Measurements from ENCODE around the gene SOCS3. TPM values are rescaled to one million over a fixed set of nuclear protein-coding genes. Genes with fewer than 3 reads are reported as not detected.

The SOCS3 gene
- total RNA-seq, 1 donor from 2014 or later: 36.0 TPM

- no peak for DNase-seq (ENCODE audit: low read depth)
Observed at GRCh38 chr17:78368854-78369495, 9.1 kb upstream of the SOCS3 start.

GRCh38 chr17:78368348-78368747 is 8.5 kb upstream of the SOCS3 start:
- peak; percentile 75 for DNase-seq (ENCODE audit: low read depth)

GRCh38 chr17:78367193-78367592 is 7.3 kb upstream of the SOCS3 start:
- no peak for DNase-seq (ENCODE audit: low read depth)

- peak; percentile 91 for DNase-seq (ENCODE audit: low read depth)
Observed at GRCh38 chr17:78366109-78366848, 6.4 kb upstream of the SOCS3 start.

GRCh38 chr17:78365561-78366108 is 5.8 kb upstream of the SOCS3 start:
- DNase-seq (ENCODE audit: low read depth): peak; percentile 81

- DNase-seq (ENCODE audit: low read depth): no peak
Observed at GRCh38 chr17:78364436-78365281, 4.8 kb upstream of the SOCS3 start.

- no peak for DNase-seq (ENCODE audit: low read depth)
Observed at GRCh38 chr17:78362671-78363070, 2.8 kb upstream of the SOCS3 start.

GRCh38 chr17:78362232-78362631 is 2.4 kb upstream of the SOCS3 start:
- DNase-seq (ENCODE audit: low read depth): no peak

GRCh38 chr17:78361225-78361701 is 1.4 kb upstream of the SOCS3 start:
- DNase-seq (ENCODE audit: low read depth): no peak

- DNase-seq (ENCODE audit: low read depth): peak; percentile 89
Observed at GRCh38 chr17:78360371-78361224, 721 bp upstream of the SOCS3 start.

- DNase-seq (ENCODE audit: low read depth): no peak
Observed at GRCh38 chr17:78359321-78359996, 418 bp downstream of the SOCS3 start.

GRCh38 chr17:78358538-78359320 is 1.1 kb downstream of the SOCS3 start:
- peak; percentile 63 for DNase-seq (ENCODE audit: low read depth)

GRCh38 chr17:78357672-78358537 is 2.0 kb downstream of the SOCS3 start:
- peak; percentile 71 for DNase-seq (ENCODE audit: low read depth)

- DNase-seq (ENCODE audit: low read depth): peak; percentile 90
Observed at GRCh38 chr17:78357177-78357586, 2.7 kb downstream of the SOCS3 start.

- no peak for DNase-seq (ENCODE audit: low read depth)
Observed at GRCh38 chr17:78356101-78356713, 3.7 kb downstream of the SOCS3 start.

- no peak for DNase-seq (ENCODE audit: low read depth)
Observed at GRCh38 chr17:78355701-78356100, 4.2 kb downstream of the SOCS3 start.

GRCh38 chr17:78355045-78355641 is 4.7 kb downstream of the SOCS3 start:
- no peak for DNase-seq (ENCODE audit: low read depth)
